ENCODE data around the gene SMYD3.

SMYD3 gene

GRCh38 chr1:246302251-246302625 is 204.8 kb downstream of the SMYD3 start:
- ATAC-seq (ENCODE audit: low read depth) (no peak), DNase-seq (ENCODE audit: low spot score in 2 of 2) (no peak)
- Mint-ChIP-seq H3K27ac (no peak overlapping the region), H3K27me3 (no peaks in the 10 kb centered on the region), H3K4me1 (no peaks in the 10 kb centered on the region), H3K4me3 (no peak overlapping the region), H3K36me3 (peaks cover 12% of the 10 kb centered on the region), H3K9me3 (no peaks in the 10 kb centered on the region)

- no peak for ATAC-seq (ENCODE audit: low read depth)
- Mint-ChIP-seq H3K36me3 (peaks cover 16% of the 10 kb centered on the region), H3K9me3 (no peaks in the 10 kb centered on the region), H3K4me1 (peaks cover 2% of the 10 kb centered on the region), H3K27me3 (no peaks in the 10 kb centered on the region), H3K27ac (no peak overlapping the region), H3K4me3 (no peak overlapping the region)
- DNase-seq (ENCODE audit: low spot score in 2 of 2) = no peak
Measured at GRCh38 chr1:246301553-246302250, 205.4 kb downstream of the SMYD3 start.

GRCh38 chr1:246300626-246301549 is 206.2 kb downstream of the SMYD3 start:
- no peaks in the 10 kb centered on the region for H3K27me3 Mint-ChIP-seq
- H3K4me1 Mint-ChIP-seq = peaks cover 2% of the 10 kb centered on the region
- DNase-seq (ENCODE audit: low spot score in 2 of 2) = no peak
- no peak for ATAC-seq (ENCODE audit: low read depth)
- no peak overlapping the region for H3K4me3 Mint-ChIP-seq
- H3K27ac Mint-ChIP-seq = no peak overlapping the region
- H3K9me3 Mint-ChIP-seq = no peaks in the 10 kb centered on the region
- H3K36me3 Mint-ChIP-seq = peaks cover 16% of the 10 kb centered on the region

DNA sequence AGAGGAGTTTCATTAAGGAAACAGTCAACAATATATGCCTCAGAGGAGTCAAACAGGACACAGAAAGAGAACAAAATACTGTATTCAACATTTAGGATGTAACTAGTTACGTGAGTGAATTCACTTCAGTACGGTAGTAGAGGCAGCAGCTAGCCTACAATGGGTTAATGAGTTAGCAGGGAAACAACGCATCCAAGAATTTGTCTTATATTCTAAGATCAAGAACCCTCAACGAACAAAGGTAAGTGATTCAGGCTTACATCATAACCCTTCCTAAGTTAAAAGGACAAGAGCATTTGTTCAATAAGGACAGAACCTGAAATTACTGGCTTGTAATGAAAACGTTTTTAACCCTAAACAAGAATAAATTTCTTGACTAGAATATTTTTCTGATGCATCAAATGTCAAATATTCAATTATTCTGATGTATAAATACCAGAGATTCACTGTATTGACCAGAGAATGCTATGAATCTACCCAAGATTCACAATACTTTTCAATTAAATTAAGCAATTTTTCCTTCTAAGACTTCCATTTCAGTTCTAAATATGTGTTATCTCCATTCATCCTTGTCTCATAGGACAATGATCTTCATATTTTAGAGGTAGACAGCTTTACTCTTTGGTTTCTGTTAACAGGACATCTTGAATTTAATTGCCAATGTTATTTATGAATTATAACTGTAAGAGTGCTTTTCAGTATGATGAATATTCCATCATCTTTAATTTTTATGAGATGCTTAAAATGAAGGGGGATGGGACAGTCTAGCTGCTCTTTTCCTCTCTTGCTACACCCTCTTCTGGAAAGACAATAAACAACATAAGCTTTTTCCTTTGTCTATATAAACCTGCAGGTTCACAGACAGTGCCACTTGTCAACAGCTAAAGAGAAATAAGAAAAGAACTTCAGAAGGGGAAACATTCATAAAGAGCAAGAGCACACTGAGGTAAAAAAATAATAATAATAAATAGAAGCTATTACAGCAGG is 209.5 kb downstream of the SMYD3 start:
- Mint-ChIP-seq H3K4me1 (peaks cover 8% of the 10 kb centered on the region), H3K4me3 (no peak overlapping the region), H3K27me3 (no peaks in the 10 kb centered on the region), H3K9me3 (no peaks in the 10 kb centered on the region), H3K36me3 (peaks cover 24% of the 10 kb centered on the region), H3K27ac (no peak overlapping the region)
- DNase-seq (ENCODE audit: low spot score in 2 of 2) = no peak
- ATAC-seq (ENCODE audit: low read depth) = no peak

DNA sequence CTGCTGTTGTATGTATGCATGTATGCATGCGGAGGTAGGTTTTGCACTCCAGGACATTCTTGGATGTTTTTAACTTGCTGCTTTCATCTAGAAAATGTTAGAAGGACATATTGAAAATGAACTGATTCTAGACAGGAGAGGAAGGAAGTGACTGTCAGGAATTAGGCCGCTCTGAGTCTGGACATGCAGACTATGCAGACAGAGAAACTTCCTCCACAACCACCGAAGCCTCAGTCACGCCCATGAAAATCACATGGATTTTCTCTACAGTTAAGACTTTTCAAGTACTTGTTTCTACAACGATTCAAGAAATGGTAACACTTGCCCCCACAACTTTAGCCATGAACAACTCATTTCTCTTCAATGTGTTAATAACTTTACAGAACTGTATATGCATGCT is 211.1 kb downstream of the SMYD3 start:
- DNase-seq (ENCODE audit: low spot score in 2 of 2) (no peak), ATAC-seq (ENCODE audit: low read depth) (no peak)
- Mint-ChIP-seq H3K9me3 (no peaks in the 10 kb centered on the region), H3K36me3 (peaks cover 25% of the 10 kb centered on the region), H3K27ac (no peak overlapping the region), H3K4me3 (no peak overlapping the region), H3K4me1 (peaks cover 8% of the 10 kb centered on the region), H3K27me3 (no peaks in the 10 kb centered on the region)

DNA sequence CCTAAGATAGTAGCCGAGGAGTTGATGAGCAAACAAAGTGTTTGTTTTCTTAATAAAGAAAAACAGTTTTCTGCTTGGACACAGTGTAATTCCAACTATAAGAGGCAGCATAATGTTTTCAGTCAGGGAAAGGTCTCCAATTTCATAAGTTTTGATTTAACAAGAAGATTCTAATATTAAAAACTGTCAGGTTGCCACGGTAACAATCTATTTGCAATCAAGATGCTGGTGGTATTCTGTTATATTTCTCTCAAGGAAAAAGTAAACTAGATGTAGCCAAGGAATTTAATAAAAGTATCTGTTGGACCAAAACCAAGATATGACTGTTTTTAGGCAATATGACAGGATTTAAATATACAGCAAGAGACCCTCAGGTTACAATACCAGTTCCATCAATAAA is 211.7 kb downstream of the SMYD3 start:
- no peaks in the 10 kb centered on the region for H3K27me3 Mint-ChIP-seq
- no peak for DNase-seq (ENCODE audit: low spot score in 2 of 2)
- no peak overlapping the region for H3K27ac Mint-ChIP-seq
- no peaks in the 10 kb centered on the region for H3K9me3 Mint-ChIP-seq
- H3K36me3 Mint-ChIP-seq = peaks cover 23% of the 10 kb centered on the region
- no peak overlapping the region for H3K4me3 Mint-ChIP-seq
- ATAC-seq (ENCODE audit: low read depth) = no peak
- H3K4me1 Mint-ChIP-seq = peaks cover 8% of the 10 kb centered on the region

GRCh38 chr1:246294263-246294662 is 212.8 kb downstream of the SMYD3 start:
- H3K4me1 Mint-ChIP-seq = peaks cover 8% of the 10 kb centered on the region

GRCh38 chr1:246293366-246294121 is 213.5 kb downstream of the SMYD3 start:
- H3K9me3 Mint-ChIP-seq = no peaks in the 10 kb centered on the region
- H3K27me3 Mint-ChIP-seq = no peaks in the 10 kb centered on the region
- ATAC-seq (ENCODE audit: low read depth) = no peak
- no peak overlapping the region for H3K4me3 Mint-ChIP-seq
- DNase-seq (ENCODE audit: low spot score in 2 of 2) = no peak
- H3K27ac Mint-ChIP-seq = no peak overlapping the region
- H3K4me1 Mint-ChIP-seq = peaks cover 8% of the 10 kb centered on the region
- peaks cover 17% of the 10 kb centered on the region for H3K36me3 Mint-ChIP-seq

More at GRCh38 chr1:246294263-246294662, 212.8 kb downstream of the SMYD3 start:
- DNase-seq (ENCODE audit: low spot score in 2 of 2) = no peak
- no peak for ATAC-seq (ENCODE audit: low read depth)
- no peaks in the 10 kb centered on the region for H3K9me3 Mint-ChIP-seq
- peaks cover 18% of the 10 kb centered on the region for H3K36me3 Mint-ChIP-seq
- H3K27me3 Mint-ChIP-seq = no peaks in the 10 kb centered on the region
- H3K27ac Mint-ChIP-seq = no peak overlapping the region
- H3K4me3 Mint-ChIP-seq = no peak overlapping the region

DNA sequence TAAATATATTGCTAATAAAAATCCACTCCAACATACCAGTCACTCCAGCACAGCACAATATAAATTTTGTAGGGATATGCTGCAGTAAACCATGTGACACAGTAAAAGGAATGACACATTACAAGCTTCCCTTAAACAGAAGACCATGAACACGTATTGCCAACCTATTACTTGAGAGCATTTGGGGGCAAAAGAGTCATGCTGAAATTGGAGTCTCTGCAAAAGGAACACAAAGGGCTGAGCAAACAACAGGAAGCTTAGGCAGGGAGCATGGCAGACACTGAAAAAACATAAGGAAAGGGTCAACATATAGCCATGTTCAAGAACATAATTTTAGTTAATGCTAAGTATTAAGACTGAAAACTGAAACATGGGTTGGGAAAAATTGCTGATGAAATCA is 214.5 kb downstream of the SMYD3 start:
- no peak for DNase-seq (ENCODE audit: low spot score in 2 of 2)

DNA sequence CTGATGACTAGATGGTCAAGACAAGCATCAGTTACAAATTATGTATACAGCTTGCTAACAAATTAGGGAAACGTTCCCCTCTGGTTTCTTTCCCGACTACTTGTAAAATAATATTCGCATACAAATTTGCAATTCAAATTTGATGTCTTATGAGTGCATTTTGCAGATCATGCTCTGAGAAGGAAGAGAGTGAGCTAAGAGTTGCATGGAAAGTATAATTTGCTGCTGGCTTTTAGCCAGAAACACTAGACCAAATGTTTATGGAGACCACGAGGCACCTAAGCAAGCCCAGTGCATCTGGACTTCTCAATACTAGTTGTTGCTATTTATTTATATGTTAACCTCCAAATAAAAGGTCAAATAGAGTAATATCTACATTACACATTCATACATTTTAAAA is 216.0 kb downstream of the SMYD3 start:
- H3K4me1 Mint-ChIP-seq = peaks cover 6% of the 10 kb centered on the region
- no peaks in the 10 kb centered on the region for H3K27me3 Mint-ChIP-seq
- DNase-seq (ENCODE audit: low spot score in 2 of 2) (no peak), ATAC-seq (ENCODE audit: low read depth) (no peak)
- H3K4me3 Mint-ChIP-seq = no peak overlapping the region
- H3K9me3 Mint-ChIP-seq = no peaks in the 10 kb centered on the region
- peaks cover 13% of the 10 kb centered on the region for H3K36me3 Mint-ChIP-seq
- no peak overlapping the region for H3K27ac Mint-ChIP-seq

More for the DNA sequence above, 214.5 kb downstream of the SMYD3 start:
- Mint-ChIP-seq H3K27me3 (no peaks in the 10 kb centered on the region), H3K36me3 (peaks cover 17% of the 10 kb centered on the region), H3K27ac (no peak overlapping the region), H3K9me3 (no peaks in the 10 kb centered on the region), H3K4me1 (peaks cover 8% of the 10 kb centered on the region), H3K4me3 (no peak overlapping the region)
- ATAC-seq (ENCODE audit: low read depth) = no peak

DNA sequence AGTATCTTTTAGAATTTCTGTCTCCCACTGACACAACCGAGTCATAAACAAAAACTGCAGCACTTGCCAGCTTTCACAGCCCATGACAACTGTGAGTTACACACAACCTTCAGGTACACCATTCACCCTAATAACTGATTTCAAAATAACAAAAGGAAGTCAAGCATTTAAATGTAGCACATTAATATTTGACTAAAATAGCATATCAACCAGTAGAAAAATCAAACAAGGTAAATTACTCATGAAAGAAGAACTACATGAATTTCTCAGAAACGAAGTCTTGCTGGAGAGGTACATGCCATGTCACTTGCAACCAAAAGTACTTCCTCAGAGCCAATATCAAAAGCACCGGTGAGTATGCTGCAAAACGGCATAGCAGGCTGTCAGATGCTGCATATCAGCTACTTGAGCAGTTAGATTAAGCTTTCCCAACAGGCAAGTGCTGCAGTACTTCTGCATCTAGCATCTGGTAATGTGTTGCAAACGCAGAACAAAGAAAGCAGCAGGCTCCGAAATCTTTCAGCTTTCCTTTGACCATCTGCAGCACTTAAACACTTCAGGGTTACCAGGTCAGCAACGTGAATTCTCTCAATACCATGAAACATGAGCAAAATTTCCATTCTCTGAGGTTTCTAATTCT is 223.2 kb downstream of the SMYD3 start:
- ATAC-seq (ENCODE audit: low read depth) (no peak), DNase-seq (ENCODE audit: low spot score in 2 of 2) (no peak)
- Mint-ChIP-seq H3K27ac (no peak overlapping the region), H3K4me1 (no peaks in the 10 kb centered on the region), H3K4me3 (no peak overlapping the region), H3K27me3 (no peaks in the 10 kb centered on the region), H3K36me3 (peaks cover 9% of the 10 kb centered on the region), H3K9me3 (no peaks in the 10 kb centered on the region)

DNA sequence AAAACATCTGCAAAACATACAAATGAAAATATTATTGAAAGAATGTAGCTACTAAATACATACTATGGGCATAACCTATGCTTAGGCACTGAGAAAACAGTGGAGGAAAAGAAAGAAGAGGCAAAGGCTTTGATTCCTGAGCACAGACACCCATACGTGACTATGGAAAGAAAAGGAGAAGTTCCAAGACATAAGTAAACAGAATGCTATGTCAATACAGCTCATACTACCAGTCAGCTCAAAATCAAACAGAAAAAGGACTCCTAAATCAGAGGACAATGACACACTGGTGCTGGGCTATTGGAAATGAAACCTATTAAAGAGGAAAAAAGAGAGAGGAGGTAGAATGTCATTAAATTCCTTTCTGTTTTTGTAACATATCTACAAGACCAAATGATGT is 225.4 kb downstream of the SMYD3 start:
- no peak for DNase-seq (ENCODE audit: low spot score in 2 of 2)
- Mint-ChIP-seq H3K4me3 (no peak overlapping the region), H3K9me3 (no peaks in the 10 kb centered on the region), H3K27ac (no peak overlapping the region), H3K36me3 (peaks cover 15% of the 10 kb centered on the region), H3K4me1 (no peaks in the 10 kb centered on the region), H3K27me3 (no peaks in the 10 kb centered on the region)
- ATAC-seq (ENCODE audit: low read depth) = no peak

DNA sequence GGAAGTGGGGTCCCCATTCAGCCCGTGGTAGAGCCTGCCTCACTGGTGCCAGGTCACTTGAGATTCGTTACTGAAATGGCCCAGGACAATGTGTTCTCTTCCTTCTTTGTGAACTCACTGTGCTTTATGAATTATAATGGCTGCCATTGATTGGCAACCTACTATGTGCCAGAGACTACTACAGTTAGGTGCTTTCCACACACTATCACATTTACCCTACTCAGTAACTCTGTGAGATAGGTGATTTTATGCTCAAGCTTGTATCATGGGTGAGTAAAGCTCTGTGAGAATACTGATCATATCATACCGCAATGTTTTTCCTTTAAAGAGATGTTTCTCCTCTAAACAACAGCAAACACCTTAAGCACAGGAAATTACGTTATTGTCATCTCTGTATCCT is 225.9 kb downstream of the SMYD3 start:
- Mint-ChIP-seq H3K36me3 (peaks cover 15% of the 10 kb centered on the region), H3K27ac (no peak overlapping the region), H3K4me3 (no peak overlapping the region), H3K9me3 (no peaks in the 10 kb centered on the region), H3K4me1 (no peaks in the 10 kb centered on the region), H3K27me3 (no peaks in the 10 kb centered on the region)
- DNase-seq (ENCODE audit: low spot score in 2 of 2) (no peak), ATAC-seq (ENCODE audit: low read depth) (no peak)
